AG20443 (cell line): ENCODE data around the gene B4GALT4.
"Not testable (repeated sequence)": the region's sequence is repeated elsewhere in the genome, so short reads cannot be mapped to it uniquely, and the experiment has no call there.

Source experiments
- DNase-seq: peaks from one replicate; pipeline ENCODE4 v3.0.0; 2012; ENCODE audit warnings: low spot score, mixed read lengths

B4GALT4 gene

DNA sequence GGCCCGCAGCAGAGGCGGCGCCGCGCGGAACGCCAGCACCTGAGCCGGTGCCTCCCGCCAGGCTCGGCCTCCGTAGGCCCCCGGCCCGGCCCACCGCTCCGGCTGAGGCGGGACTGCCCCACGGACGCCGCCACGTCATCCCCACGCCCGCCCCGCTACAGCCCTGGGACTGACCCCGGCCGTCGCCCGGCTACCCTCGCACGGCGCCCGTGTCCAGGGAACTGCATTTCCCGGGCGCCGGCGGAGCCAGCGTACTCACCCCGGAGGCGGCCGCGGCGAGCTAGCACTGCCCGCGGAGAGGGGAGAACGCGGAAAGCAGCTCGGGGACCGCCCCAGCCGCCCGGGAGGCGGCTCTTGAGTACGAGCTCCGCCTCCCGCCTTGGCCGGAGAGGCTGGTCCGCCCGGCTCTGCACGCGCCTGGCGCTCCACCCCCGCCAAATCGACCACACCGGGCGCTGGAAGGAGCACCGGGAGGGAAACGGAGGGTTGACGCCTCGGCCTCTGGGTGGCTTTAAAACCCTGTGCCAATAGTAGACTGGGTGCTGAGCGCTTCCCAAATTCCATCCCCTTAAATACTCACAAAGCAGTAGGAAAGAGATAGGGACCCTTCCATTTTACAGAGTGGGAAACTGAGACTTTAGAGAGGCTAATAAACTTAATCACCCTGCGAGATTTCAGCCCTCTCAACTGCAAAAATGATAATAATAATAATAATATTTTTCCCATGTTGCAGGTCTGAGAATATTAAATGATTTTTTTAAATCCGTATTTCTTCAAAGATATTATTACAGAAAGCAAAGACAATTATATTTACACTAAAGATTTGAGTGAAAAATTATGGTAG is at the start of gene B4GALT4:
Gene B4GALT4, minus strand, starts transcription at position 288 of the 844 bp plus-strand sequence. CDS start 10,779 bp downstream, outside the sequence.
- peak; percentile 96 for DNase-seq

GRCh38 chr3:119289404-119289770 is 48.7 kb upstream of the B4GALT4 start:
- no peak for DNase-seq

GRCh38 chr3:119288669-119289403 is 48.2 kb upstream of the B4GALT4 start:
- no peak for DNase-seq

- no peak for DNase-seq
Observed at GRCh38 chr3:119279584-119280243, 39.0 kb upstream of the B4GALT4 start.

- DNase-seq, result no peak
Observed at GRCh38 chr3:119279101-119279554, 38.5 kb upstream of the B4GALT4 start.

- DNase-seq, result no peak
Observed at GRCh38 chr3:119276680-119277079, 36.0 kb upstream of the B4GALT4 start.

DNA sequence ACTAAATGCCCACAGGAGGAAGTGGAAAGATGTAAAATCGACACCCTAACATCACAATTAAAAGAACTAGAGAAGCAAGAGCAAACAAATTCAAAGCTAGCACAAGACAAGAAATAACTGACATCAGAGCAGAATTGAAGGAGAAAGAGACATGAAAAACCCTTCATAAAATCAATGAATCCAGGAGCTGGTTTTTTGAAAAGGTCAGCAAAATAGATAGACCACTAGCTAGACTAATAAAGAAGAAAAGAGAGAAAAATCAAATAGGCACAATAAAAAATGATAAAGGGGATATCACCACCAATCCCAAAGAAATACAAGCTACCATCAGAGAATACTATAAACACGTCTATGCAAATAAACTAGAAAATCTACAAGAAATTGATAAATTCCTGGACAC is 29.5 kb upstream of the B4GALT4 start:
- not testable (repeated sequence) for DNase-seq

DNA sequence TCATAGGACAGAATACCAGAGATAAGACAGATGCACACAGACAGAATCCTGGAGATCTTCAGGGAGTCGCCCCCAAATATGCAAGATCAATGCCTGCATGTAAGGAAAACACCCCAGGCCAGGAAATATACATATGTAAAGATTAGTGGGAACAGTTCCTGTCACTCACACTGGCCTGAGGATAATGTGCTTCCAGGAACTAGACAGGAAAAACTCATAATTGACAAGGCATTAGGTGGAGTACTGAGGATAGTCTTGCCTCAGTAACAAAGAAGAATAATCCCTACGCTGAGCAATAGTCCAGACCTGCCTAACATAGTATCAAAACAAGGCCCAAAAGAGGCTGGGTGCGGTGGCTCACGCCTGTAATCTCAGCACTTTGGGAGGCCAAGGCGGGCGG is 20.4 kb upstream of the B4GALT4 start:
- no peak for DNase-seq

- no peak for DNase-seq
Observed at GRCh38 chr3:119259821-119260220, 19.1 kb upstream of the B4GALT4 start.

GRCh38 chr3:119258915-119259314 is 18.2 kb upstream of the B4GALT4 start:
- DNase-seq, result no peak

DNA sequence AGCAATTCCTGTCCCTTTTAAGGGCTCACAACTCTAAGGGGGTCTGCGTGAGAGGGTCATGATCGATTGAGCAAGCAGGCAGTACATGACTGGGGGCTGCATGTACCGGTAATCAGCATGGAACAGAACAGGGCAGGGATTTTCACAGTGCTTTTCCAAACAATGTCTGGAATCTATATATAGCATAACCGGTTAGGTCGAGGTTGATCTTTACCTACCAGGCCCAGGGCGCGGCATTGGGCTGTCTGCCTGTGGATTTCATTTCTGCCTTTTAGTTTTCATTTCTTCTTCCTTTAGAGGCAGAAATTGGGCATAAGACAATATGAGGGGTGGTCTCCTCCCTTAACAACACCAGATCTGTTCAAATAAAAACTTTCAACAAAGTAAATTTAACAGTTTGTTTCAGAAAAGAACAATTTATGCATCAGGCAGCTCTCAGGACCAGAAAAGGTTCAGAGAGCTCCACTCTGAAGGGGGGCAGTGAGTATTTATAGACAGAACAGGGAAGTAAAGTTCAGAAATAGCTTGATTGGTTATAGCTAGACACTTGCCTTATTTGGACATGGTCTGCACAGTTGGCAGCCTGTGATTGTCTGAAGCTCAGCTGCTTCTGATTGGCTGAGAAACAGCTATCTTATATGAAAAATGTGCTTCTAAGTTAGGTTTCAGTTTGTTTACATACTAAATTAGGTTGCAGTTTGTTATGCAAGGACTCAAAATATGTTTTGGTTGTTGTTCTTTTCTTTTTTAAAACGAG is 17.2 kb upstream of the B4GALT4 start:
- no peak for DNase-seq

DNA sequence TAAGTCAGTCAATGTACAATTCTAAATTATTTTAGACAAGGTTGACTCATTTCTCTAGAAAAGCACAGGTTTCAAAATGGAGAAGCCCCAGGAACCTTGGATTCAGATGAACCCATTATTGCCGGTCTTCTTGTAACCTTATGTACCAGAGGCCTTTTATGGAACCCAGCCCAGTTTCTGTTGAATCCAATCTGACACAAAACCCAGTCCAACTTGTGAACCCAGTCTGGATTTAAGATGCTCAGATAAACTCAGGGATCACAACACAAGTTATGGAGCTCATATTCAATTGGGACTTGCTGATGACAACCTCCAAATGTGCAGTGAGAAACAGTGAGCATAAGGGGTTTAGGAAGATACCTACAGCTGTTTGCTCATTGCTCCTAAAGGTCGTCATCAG is 16.4 kb upstream of the B4GALT4 start:
- DNase-seq, result no peak

DNA sequence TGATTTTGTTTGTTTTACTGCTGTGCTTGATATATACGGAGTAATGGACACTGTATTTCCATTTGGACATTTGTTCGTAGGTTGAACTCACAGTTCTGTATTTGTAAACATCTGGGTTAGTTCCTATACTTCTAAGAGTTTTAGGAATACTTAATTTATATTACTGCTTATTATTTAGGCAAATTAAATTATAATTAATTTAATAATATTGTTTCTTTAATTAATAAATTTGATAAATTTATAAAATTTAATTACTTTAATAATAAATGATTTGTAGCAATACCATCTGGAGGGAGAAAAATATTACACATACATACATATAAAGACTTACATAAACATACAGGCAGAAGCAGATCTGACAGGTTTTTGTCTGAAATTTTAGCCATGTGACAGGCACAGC is 14.5 kb upstream of the B4GALT4 start:
- DNase-seq, result no peak

- DNase-seq, result no peak
Observed at GRCh38 chr3:119245778-119246177, 5.1 kb upstream of the B4GALT4 start.

DNA sequence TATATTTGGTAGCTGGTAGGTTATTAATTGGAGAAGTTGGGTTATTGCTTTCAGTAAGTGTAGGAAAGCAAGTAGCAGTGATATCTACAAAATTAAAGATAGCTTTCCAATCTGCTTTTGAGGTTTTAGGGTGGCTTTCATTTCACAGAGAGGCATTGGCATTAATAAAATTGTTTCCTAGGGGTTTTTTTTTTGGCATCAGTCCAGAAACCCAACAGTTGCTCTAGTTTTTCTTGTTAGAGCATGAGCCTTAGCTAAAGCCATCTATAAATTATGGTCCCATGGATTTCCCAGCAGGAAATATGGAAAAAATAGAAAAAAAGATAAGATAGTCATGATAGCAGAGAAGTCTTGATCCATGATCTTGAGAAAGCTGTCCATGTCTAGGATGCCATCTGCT is 3.0 kb upstream of the B4GALT4 start:
- DNase-seq, result no peak

DNA sequence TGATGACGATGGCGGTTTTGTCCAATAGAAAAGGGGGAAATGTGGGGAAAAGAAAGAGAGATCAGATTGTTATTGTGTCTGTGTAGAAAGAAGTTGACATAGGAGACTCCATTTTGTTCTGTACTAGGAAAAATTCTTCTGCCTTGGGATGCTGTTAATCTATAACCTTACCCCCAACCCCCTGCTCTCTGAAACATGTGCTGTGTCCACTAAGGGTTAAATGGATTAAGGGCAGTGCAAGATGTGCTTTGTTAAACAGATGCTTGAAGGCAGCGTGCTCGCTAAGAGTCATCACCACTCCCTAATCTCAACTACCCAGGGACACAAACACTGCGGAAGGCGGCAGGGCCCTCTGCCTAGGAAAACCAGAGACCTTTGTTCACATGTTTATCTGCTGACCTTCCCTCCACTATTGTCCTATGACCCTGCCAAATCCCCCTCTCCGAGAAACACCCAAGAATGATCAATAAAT is 2.4 kb upstream of the B4GALT4 start:
- DNase-seq, result not testable (repeated sequence)

- DNase-seq, result not testable (repeated sequence)
Observed at GRCh38 chr3:119242387-119243057, 1.8 kb upstream of the B4GALT4 start.

GRCh38 chr3:119240101-119240590 is 532 bp downstream of the B4GALT4 start:
- no peak for DNase-seq

- DNase-seq, result no peak
Observed at GRCh38 chr3:119239206-119239820, 1.4 kb downstream of the B4GALT4 start.

GRCh38 chr3:119238363-119238762 is 2.3 kb downstream of the B4GALT4 start:
- no peak for DNase-seq

DNA sequence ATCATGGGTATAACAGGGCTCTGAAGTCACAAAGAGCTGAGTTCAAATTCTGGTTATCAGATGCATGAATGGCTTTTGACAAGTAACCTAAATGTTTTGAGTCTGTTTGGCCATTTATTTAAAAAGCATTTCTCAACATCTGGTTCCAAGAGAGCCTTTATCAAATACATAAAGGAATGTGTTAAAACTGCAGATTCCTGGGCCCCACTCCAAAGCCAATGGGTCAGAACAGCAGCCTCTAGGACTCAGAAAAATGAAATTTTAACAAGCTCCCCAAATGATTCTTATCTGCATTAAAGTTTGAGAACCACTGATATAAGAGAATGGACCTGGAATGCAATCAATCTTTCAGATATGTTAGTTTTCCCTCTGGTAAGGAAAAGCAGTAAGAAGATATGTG is 3.4 kb downstream of the B4GALT4 start:
- DNase-seq, result peak; percentile 18
